HG03095 (cell line): ENCODE results near the gene C22orf31.

ENCODE experiments used
- ATAC-seq: cut with Tn5 transposase; IDR thresholded peaks from one replicate; pipeline ENCODE4 v1.9.1; 2021; ENCODE audit warnings: moderate library complexity; ENCODE audit not compliant: unreplicated experiment

The C22orf31 gene

GRCh38 chr22:29081517-29082236, 20.0 kb upstream of the C22orf31 start:
- no peak for ATAC-seq

DNA sequence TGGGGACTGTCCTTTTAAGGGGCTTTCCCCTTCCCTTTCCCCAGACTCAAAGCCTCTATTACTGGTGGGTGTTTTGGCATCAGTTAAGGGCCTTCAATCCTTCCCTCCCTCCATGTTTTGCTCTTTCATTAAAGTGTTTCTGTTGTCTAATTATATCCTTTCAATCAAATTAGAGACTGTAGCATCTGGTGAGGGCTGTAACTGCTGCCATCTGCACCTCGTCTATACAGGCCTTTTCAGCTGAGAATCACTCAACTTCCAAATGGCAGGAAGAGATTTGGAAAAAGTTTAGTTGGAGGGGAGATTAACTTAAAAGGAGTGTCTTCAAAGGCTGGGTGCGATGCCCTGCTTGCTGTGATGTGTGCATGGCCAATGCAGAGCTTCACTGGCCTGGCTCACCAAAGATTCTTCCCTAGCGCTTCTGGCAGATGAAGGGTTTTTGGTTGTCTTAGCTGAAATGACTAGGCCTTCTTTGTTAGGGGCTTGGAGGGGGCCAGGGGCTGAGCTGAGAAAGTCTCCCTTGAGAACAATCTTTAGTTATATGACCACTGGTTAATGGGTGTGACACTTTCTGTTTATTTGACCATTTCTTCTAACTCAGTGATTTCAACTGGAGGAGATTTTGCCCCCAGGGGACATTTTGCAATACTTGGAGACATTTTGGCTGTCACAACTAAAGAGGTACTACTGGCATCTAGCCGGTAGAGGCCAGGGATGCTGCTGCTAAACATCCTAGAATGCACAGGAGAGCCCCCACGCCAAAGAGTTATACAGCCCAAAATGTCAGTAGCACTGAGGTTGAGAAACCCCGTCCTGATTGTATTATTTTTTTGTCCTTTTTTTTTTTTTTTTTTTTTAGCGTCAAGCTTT, 18.7 kb upstream of the C22orf31 start:
- ATAC-seq, result no peak

DNA sequence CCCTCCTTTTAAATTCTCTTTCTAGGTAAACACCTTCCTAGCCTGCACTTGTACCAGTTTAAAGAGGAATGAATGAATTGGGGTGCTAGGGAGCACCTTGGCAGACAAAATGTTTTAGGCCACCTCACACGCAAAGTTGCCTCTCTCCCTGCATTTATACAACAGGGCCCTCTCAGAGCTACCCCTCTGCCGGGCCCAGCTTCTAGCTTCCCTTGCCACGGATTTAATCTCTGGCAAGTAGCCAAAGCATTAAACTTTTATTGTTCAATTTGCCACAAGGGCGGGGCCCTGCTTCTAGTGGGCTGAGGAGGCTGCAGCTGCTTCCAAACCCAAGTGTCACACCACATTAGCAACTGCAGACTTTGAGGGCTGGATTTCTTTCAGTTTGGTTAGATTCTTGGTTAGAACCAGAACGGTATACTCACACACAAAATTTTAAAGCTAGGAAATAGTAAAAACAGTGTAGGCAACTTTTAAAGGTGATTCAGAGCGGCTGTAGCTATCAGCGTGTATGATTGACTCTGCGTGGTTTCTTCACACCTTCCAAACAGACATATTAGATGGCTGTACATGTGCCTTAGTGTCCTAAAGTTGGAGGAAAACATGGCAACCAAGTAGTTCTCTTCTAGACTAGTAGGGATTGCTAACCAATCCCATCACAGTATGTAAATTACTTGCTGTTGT, 17.7 kb upstream of the C22orf31 start:
- ATAC-seq, result no peak

GRCh38 chr22:29078869-29079207, 17.2 kb upstream of the C22orf31 start:
- ATAC-seq, result no peak

DNA sequence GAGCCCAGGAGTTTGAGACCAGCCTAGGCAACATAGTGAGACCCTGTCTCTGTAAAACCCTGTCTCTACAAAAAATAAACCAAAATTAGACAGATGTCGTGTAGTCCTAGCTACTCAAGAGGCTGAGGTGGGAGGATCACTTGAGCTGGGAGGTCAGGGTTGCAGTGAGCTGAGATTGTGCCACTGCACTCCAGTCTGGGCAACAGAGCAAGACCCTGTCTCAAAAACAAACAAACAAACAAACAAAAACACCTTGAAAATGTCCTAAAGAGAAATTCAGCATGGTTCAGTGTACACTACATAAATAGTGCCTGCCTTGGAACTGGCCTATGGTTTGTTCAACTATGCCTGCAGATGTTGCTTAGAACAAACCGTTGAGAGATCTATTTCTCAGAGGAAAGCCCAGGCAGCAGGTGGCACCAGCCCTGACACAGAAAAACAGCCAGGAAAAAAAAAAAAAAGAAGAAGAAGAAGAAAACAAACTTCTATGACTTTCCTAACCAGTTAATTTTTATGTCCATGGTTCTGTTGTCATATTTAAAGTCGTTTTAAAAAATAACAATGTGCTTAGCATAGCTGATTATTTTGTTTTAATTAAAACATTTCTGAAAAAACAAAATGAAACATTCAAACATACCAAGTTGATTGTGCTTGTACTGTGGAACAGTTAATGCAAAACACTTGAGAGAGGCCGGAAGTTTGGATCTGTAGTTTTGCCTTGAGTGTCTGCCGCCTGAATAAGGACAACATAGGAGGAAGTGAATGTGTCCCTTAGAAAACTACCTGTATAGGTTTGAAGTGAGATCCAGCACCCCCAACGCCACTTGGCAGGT, 16.6 kb upstream of the C22orf31 start:
- no peak for ATAC-seq

- no peak for ATAC-seq
Measured at GRCh38 chr22:29074276-29074772, 12.7 kb upstream of the C22orf31 start.

DNA sequence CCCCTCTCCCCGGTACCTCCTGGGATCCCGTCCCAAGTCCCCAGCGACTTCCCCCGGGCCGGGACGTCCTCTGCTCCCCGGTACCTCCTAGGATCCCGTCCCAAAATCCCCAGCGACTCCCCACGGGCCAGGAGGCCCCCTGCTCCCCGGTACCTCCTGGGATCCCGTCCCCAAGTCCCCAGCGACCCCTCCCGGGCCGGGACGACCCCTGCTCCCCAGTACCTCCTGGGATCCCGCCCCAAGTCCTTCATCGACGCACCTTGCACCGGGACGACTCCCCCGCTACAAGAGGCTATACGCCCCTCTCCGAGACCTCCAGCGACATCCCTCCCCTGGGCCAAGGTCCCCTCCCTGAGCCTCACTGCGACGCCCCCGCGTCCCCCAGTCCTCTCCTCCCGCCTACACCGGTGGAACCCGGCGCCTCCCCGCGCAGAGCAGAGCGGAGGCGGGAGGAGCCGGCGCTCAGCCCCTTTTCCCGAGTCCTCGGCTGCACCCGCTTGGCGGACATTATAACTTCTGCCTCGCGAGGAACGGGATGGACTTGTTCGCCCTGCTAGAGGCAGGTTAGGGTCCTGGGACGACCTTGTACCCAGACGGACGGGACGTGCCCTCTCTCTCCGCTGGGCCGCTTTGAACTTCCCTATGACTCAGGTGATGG, 12.1 kb upstream of the C22orf31 start:
- no peak for ATAC-seq

DNA sequence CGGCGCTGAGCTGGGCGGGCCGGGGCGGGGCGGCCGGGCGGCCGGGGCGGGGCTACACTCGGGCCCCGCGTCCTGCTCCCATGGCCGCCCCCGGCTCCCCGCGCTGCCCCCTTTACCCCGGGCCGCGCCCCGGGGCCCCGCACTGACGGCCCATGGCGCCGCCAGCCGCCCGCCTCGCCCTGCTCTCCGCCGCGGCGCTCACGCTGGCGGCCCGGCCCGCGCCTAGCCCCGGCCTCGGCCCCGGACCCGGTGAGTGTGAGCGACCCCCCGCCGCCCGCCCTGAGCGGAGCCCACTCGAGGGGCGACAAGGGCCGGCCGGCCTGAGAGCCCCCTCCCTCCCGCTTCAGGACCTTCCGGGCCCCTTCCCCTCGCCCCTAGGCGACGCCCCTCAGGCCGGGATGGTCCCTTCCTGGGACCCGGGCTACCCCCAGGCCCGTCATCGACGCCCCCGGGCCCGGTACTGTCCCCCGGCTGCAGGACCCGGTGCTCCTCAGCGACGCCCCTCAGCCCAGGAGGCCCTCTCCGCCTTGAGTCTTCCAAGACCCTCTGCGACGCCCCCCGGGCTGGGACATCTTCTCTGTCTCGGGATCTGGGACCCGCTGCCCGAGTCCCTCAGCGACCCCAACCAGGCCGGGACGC, 11.5 kb upstream of the C22orf31 start, which contains the start of gene KREMEN1:
Gene KREMEN1, plus strand, starts transcription at position 57 of the 639 bp plus-strand sequence. Its CDS starts 96 bp downstream, at position 153.
- no peak for ATAC-seq

DNA sequence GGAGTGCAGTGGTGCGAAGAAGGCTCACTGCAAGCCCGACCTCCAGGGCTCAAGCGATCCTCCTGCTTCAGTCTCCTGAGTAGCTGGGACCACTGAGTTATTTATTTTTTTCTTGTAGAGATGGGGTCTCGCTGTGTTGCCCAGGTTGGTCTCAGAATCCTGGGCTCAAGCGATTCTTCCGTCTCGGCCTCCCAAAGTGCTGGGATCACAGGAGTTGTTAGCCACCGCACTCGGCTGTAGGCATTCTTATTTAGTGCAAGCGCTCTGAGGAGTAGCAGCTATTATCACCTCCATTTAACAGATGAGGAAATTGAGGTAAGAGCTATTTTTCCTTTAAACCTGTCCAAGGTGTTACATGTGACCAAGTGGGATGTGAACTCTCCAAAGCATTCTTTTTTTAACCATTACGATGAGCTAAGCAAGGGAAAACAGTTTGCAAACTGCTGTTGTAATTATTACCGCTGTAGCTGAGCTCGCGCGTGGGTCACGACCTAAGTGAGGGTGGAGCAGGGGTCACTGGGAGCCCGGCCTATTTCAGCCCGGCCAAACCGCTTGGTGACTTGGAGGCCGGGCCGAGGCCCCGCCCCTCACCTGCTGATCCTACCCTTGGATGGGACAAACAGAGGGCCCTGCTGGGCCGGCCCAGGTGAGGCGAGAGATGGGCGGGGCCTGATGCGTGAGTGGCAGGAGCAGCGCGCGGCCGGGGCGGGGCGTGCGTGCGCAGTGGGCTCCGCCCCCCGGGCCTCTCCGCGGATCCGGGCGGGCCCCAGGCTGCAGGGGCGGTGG, 10.8 kb upstream of the C22orf31 start:
- peak; percentile 85 for ATAC-seq

DNA sequence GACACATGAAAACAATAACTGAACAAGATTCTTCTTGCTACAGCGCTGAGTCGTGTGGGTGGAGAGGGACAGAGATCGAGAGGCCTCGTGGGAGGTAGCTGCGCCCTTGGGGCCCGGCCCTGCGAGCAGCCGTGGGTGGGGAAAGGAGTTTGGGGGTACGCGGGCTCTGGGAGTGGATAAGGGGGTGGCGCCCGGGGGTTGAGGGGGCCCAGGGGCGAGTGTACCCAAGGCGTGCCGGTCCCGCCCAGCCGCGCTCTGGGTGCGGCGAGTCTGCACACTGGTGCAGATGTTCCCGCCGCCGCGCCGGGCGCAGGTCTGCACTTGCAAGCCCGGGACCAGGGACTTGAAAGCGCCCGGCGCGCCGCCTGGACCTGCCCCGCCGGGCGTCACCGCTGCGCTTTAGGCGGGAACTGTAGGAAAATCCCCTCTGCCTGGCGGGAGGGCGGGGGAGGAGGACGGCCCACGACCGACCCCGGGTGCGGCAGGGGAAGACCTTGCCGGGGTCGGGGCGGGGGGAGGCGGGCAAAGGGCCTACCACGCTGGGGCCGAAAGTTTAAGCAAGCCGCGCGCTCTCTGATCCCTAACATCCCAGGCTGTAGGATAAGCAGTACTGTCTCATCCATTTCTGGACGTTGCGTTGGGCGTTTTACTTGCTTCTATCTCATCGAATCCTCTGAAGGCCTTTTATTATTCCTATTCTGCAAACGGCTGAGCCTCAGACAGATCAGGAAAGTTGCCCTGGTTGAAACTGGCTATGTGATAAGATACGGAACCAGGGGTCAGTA, 9.8 kb upstream of the C22orf31 start:
- no peak for ATAC-seq

- ATAC-seq, result no peak
Measured at GRCh38 chr22:29070490-29070889, 8.9 kb upstream of the C22orf31 start.

DNA sequence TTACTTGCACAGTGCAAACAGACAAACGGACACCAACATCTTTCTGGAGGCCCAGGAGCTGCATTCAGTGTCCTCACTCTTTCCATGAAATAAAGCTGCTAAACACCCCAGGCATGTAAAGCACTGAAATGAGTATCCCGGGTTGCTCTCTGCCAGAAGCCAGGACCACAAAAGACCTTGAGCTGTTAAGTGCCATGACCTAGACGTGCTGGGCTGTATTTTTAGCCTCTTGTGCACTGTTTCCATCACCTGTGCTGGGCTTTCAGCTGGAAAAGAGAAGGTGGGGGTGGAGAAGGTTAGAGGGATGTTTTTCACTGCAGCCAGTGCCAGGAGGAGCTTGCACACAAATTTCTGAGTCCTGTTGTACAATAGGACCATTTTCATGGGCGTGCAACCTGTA, 7.8 kb upstream of the C22orf31 start:
- ATAC-seq, result no peak

DNA sequence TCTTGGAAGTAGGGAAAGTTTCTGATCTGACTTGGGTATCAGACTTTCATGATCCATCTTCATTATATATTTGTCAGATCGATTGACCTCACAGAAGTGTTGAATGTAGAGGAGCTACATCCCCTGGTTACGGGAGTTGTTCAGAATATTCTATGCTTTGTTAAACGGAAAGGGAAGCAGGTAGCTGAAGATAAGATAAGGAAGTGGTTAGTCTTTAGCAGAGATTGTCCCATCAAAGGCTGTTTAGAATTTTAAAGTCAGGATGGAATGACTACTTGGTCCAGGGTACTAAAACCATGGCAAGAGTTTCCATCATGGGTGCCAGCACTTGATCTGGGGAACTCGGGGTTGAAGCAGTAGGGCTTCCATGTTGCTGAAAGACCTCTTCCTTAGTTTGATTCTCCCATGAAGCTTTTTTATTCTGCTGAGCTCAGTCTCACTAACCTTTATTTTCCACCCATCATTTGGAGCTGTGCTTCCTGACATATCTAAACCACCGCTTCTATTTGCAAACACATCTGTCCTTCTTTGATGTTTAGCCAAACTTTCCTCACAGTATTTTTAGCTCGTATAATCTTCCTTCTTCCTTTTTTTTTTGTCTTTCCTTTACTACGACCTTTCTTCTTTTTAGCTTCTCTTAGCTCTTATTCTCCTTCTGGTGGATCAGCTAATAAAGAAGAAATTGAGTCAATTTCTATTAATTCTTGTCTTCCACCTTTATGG, 4.0 kb upstream of the C22orf31 start:
- no peak for ATAC-seq

DNA sequence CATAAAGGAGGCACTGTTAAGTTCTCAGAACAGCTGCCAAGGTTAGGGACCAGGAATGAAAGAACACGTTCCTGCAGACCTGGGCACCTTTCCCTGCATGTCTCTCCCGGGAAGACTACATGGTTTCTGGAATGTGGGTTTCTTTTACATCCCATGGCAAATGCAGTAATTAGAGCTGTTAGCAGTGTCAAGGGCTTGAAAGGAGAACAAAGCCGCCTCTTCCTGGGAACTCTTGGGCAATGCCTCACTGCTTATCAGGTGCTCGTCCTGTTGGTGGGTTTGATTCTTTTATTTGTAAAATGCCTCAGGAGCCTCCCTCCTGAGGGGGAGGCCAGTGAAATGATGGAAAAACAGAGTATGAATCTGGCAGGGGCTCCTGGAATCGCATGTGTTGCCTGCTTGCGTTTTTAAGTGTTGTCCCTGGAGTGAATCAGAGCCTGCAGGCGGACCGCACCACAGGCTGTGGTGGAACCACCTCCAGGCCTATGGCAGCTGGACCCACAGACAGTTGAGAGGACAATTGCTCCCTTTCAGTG, 723 bp upstream of the C22orf31 start:
- ATAC-seq, result no peak

- ATAC-seq, result no peak
Measured at GRCh38 chr22:29060931-29061330, 700 bp downstream of the C22orf31 start.

DNA sequence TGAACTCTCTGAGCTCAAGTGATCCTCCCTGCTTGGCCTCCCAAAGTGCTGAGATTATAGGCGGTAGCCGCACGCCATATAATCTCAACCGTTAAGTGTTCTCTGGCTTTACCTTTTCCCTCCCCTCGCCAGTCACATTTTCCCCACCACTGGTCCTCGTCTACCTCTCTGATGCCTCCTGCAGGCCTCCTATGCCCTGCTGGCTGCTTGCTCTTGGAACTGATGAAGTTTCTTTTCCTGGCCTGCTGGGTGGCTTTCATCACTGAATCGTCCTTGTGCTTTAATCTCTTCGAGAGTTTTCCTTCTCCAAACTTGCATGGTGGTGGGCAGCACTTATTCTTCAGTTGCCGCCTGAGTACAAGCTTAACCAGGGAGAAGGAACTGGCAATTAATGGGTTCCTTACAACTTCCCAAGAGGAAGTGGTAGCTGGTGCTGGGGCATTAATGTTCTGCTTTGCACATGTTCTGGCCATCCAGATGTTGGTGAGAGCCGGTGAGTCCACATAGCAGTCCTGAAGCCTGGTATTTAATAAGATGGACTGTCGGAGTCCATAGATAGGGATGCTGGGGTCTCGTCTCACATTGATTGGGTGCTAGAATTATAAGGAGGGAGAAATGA, 1.3 kb downstream of the C22orf31 start:
- no peak for ATAC-seq

DNA sequence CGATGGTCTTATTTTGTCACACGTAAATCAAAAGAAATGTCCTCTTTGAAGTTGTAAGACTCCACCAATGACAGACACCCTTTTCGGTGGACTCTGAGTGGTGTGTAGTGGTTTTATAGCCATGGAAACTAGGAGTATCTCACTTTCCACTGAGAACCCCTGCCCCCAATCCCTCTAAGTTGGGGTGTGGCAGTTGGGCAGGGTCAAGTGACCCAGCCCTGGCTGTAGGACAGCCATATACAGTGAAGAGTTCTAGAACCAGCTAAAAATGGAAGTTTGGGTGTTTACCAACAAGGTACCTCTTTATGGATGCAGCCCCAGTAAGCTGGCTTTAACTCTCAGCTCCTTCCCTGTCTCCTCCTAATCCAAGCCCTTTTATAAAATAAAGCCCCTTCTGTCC, 5.2 kb downstream of the C22orf31 start:
- ATAC-seq, result no peak
